ENCODE results near the gene GATA2. TPM values are rescaled to one million over a fixed set of nuclear protein-coding genes. Genes with fewer than 3 reads are reported as not detected.

The GATA2 gene
- total and polyA plus RNA-seq, 2 donors (not counting 1 experiment from before 2014, with no cell fraction given), result 0.27 TPM; not detected in 1

DNA sequence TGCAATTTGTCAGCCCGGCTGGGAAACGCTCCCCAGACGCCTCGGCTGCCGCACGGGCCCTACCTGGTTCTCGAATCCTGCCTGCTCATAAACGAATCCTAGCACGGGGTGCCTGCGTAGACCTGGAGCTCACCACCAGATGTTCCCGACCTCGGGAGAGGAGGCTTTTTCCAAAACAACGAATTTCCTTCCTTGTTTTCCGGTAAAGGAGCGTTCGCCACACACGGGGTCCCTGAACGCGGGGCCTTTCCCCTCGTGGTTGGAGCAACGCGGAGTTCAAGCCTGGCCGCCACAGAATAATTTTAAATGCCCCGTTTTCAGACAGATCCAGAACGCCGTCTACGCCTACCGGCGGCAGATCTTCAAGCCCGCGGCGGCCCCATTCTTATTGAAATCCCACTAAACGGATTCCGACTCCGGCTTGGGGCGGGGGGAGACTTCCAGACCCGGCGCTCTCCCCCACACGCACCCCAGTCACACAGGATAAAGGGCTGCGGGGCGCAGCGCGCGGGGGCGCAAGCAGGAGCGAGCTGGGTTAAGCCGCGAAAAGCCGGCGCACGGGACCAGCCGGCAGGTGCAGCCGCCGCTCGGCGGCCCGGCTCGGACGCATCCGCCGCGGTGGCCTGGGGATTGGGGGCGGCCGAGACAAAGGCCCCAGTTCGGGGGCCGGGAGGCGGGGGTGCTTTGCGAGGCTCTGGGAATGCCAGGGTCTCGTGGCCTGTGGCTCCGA lies 895 bp downstream of the GATA2 start:
- H3K4me2 ChIP-seq (replicated peaks; ENCODE audit: low read depth, low read length, poor library complexity, severe bottlenecking), result peak overlapping the region; percentile 73
- 1% methylated on average over 70 of the region's 70 CpGs for WGBS (ENCODE audit: insufficient coverage)
- no peak overlapping the region for H3K27ac ChIP-seq (ENCODE audit: low read length in 2 of 2)
- peak overlapping the region in 3 of 5 experiments; percentile 11 to 44 (median 30) for H3K4me3 ChIP-seq (ENCODE audit: control extremely low read depth in 1 of 5, extremely low read depth in 1 of 5, insufficient read depth in 1 of 5, low read depth in 2 of 5, low read length in 4 of 5)
- peaks cover 0 to 35% (median 0%) of the 10 kb centered on the region in 3 donors for H3K9me3 ChIP-seq (ENCODE audit: control extremely low read depth in 1 of 3, control insufficient read depth in 2 of 3, insufficient read depth in 1 of 3, low read length in 2 of 3)
- ChIA-PET POLR2A (no interaction called here), CTCF (no interaction called here)
- ATAC-seq (ENCODE audit: low read depth) (no peak), DNase-seq (peak; percentile 61)
- intact Hi-C loops (cut with micrococcal nuclease), result no loop called here
- peaks cover 0 to 87% (median 46%) of the 10 kb centered on the region in 4 experiments for H3K27me3 ChIP-seq (replicated peaks in 1 of 4; ENCODE audit: control extremely low read depth in 1 of 4, control insufficient read depth in 3 of 4, insufficient read depth in 4 of 4, low read length in 3 of 4)
- TF ChIP-seq, protein P1, sequence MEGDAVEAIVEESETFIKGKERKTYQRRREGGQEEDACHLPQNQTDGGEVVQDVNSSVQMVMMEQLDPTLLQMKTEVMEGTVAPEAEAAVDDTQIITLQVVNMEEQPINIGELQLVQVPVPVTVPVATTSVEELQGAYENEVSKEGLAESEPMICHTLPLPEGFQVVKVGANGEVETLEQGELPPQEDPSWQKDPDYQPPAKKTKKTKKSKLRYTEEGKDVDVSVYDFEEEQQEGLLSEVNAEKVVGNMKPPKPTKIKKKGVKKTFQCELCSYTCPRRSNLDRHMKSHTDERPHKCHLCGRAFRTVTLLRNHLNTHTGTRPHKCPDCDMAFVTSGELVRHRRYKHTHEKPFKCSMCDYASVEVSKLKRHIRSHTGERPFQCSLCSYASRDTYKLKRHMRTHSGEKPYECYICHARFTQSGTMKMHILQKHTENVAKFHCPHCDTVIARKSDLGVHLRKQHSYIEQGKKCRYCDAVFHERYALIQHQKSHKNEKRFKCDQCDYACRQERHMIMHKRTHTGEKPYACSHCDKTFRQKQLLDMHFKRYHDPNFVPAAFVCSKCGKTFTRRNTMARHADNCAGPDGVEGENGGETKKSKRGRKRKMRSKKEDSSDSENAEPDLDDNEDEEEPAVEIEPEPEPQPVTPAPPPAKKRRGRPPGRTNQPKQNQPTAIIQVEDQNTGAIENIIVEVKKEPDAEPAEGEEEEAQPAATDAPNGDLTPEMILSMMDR (IDR thresholded peaks at IDR 0.05), result no peak
- TF ChIP-seq EZH2 (IDR thresholded peaks at IDR 0.05; ENCODE audit: borderline replicate concordance, insufficient read depth, low read depth, low read length, poor library complexity, severe bottlenecking), result peak; percentile 87
- H3K9ac ChIP-seq (ENCODE audit: low read length), result peak overlapping the region; percentile 31
- H3K27ac Mint-ChIP-seq, result no peak overlapping the region
- no peaks in the 10 kb centered on the region for H3K79me2 ChIP-seq (ENCODE audit: control insufficient read depth, insufficient read depth, low read length)
- peaks cover 43% of the 10 kb centered on the region for H3K4me1 Mint-ChIP-seq
- H3K27me3 Mint-ChIP-seq, result peaks cover 53% of the 10 kb centered on the region
- no peaks in the 10 kb centered on the region for H4K20me1 ChIP-seq (ENCODE audit: control insufficient read depth, insufficient read depth, low read length, poor library complexity, severe bottlenecking)
- peak overlapping the region; percentile 60 for H3K4me3 Mint-ChIP-seq
- H3K36me3 ChIP-seq (replicated peaks in 1 of 2; ENCODE audit: control extremely low read depth in 1 of 2, control insufficient read depth in 1 of 2, extremely low read depth in 1 of 2, insufficient read depth in 2 of 2, low read length in 1 of 2), result no peaks in the 10 kb centered on the region
- peaks cover 55 to 64% of the 10 kb centered on the region in 2 donors for H3K4me1 ChIP-seq (ENCODE audit: control insufficient read depth in 2 of 2, insufficient read depth in 2 of 2, low read length in 2 of 2)
- no peaks in the 10 kb centered on the region for H3K9me3 Mint-ChIP-seq (ENCODE audit: insufficient read depth)
- peak overlapping the region; percentile 49 for H2AFZ ChIP-seq (ENCODE audit: insufficient read depth, low read depth, low read length, poor library complexity, severe bottlenecking)

DNA sequence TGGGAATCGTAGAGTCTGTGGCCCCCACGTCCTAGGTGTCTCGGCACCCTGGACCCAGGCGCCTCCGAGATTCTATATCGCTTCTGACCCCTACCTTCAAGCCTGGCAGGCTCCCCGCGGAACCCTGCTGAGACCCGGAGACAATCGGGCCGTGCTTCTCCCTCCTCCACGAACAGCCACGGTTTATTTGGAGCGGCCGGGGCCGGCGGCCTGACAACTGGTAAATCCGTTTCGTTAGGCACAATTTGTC lies 1.4 kb downstream of the GATA2 start:
- Mint-ChIP-seq H3K4me3 (peak overlapping the region; percentile 60), H3K9me3 (ENCODE audit: insufficient read depth) (no peaks in the 10 kb centered on the region), H3K27ac (no peak overlapping the region), H3K27me3 (peaks cover 50% of the 10 kb centered on the region), H3K4me1 (peaks cover 45% of the 10 kb centered on the region)
- H3K36me3 ChIP-seq (replicated peaks in 1 of 2; ENCODE audit: control extremely low read depth in 1 of 2, control insufficient read depth in 1 of 2, extremely low read depth in 1 of 2, insufficient read depth in 2 of 2, low read length in 1 of 2), result no peaks in the 10 kb centered on the region
- no peak overlapping the region for H3K27ac ChIP-seq (ENCODE audit: low read length in 2 of 2)
- no peak overlapping the region for H3K4me3 ChIP-seq (ENCODE audit: control extremely low read depth in 1 of 5, extremely low read depth in 1 of 5, insufficient read depth in 1 of 5, low read depth in 2 of 5, low read length in 4 of 5)
- ChIA-PET CTCF (no interaction called here), POLR2A (interaction anchor here (0.6 kb wide), 1 partner anchor 244 kb away, joined by 3 read pairs; no protein-coding TSS in a partner anchor)
- H3K9me3 ChIP-seq (ENCODE audit: control extremely low read depth in 1 of 3, control insufficient read depth in 2 of 3, insufficient read depth in 1 of 3, low read length in 2 of 3), result peaks cover 0 to 37% (median 0%) of the 10 kb centered on the region in 3 donors
- no peak overlapping the region for H3K9ac ChIP-seq (ENCODE audit: low read length)
- peaks cover 0 to 87% (median 46%) of the 10 kb centered on the region in 4 experiments for H3K27me3 ChIP-seq (replicated peaks in 1 of 4; ENCODE audit: control extremely low read depth in 1 of 4, control insufficient read depth in 3 of 4, insufficient read depth in 4 of 4, low read length in 3 of 4)
- H2AFZ ChIP-seq (ENCODE audit: insufficient read depth, low read depth, low read length, poor library complexity, severe bottlenecking), result peak overlapping the region; percentile 49
- H4K20me1 ChIP-seq (ENCODE audit: control insufficient read depth, insufficient read depth, low read length, poor library complexity, severe bottlenecking), result no peaks in the 10 kb centered on the region
- no peak for TF ChIP-seq EZH2 (IDR thresholded peaks at IDR 0.05; ENCODE audit: borderline replicate concordance, insufficient read depth, low read depth, low read length, poor library complexity, severe bottlenecking)
- TF ChIP-seq, protein P1 (IDR thresholded peaks at IDR 0.05), result no peak
- 4% methylated on average over 19 of the region's 19 CpGs for WGBS (ENCODE audit: insufficient coverage)
- DNase-seq (no peak), ATAC-seq (ENCODE audit: low read depth) (no peak)
- peaks cover 59 to 69% of the 10 kb centered on the region in 2 donors for H3K4me1 ChIP-seq (ENCODE audit: control insufficient read depth in 2 of 2, insufficient read depth in 2 of 2, low read length in 2 of 2)
- H3K4me2 ChIP-seq (replicated peaks; ENCODE audit: low read depth, low read length, poor library complexity, severe bottlenecking), result peak overlapping the region; percentile 73
- no peaks in the 10 kb centered on the region for H3K79me2 ChIP-seq (ENCODE audit: control insufficient read depth, insufficient read depth, low read length)
- intact Hi-C loops (cut with micrococcal nuclease), result no loop called here

Data from B cell (primary cell).